Activated CD4-positive, alpha-beta T cell treated with anti-CD3 and anti-CD28 coated beads, Interleukin-2, amount 50 U/mL, for 1 hour (primary cell): ENCODE results near the gene IGF1R.

Source experiments
- DNase-seq: peaks from one replicate; pipeline ENCODE4 v3.0.0-alpha.2; 2020

The IGF1R gene

DNA sequence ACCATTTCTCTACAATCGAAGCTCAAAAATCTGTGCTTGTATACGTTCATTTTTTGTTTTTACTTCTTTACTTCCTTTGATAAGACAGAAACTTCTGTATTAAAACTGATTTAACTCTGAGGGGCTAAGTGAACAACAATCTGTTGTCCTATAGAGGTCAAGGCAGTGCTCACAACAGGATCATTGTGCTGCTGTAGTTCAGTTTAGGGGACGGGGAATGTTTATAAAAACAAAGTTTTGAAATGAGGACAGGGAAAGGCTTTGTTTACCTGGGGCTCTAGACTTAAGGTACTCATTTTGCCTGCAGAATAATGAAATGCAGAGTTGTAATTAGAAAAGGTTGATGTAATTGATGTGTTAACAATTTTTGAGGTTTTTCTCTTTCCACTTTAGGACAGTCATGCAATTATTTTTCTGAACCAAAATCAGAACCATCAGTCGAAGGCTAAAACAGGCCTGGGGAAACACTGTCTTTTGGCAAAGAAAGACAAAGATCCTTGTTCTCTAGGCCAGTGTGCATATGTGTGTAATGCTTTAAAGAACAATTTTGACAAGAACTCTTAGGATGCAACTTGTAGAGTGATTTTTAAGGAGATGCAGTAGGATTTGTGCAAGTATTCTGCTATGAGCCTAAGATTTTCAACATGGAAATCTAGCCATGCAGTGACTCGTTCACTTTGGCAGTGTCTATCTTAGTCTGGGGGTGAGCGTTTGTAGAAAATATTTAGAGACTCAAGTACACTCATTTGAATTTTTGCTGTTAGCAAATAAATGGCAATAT, 194.0 kb downstream of the IGF1R start:
- no peak for DNase-seq

- no peak for DNase-seq
Measured at GRCh38 chr15:98842973-98843285, 194.6 kb downstream of the IGF1R start.

- no peak for DNase-seq
Measured at GRCh38 chr15:98843844-98844243, 195.5 kb downstream of the IGF1R start.

GRCh38 chr15:98844261-98844660, 195.9 kb downstream of the IGF1R start:
- no peak for DNase-seq

DNA sequence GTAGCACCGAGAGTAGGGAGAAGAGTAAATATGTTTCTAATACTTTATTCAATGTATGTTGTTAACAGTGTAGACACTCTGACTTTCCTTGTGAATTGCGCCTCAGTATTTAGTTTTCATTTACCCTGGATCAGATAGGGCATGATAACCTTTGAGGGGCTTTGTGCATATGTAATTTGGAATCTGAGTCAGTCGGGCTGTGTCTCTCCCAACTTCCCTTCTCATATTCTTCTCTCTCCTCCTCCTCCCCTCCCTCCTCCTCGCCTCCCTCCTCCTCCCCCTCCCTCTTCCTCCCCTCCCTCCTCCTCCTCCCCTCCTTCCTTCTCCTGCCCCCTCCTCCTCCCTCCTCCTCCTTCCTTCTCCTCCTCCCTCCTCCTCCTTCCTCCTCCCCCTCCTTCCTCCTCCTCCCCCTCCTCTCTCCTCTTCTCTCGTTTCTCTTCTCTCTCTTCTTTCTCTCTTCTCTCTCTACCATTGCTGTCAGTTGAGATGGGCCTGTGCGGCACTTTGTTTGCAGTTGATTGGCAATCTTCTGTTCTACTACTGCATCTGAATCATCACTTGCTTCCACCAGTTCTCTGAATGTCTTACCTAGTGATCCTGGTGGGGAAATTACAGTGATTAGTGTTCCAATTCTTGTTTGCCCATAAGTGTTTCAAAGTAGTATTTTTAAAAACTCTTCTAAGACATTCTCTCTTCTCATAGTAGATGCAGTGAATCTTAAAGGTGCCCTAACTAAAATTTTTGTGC, 197.0 kb downstream of the IGF1R start:
- no peak for DNase-seq

- DNase-seq: peak; percentile 68
Measured at GRCh38 chr15:98850961-98851572, 202.7 kb downstream of the IGF1R start.

GRCh38 chr15:98853161-98853560, 204.8 kb downstream of the IGF1R start:
- DNase-seq: peak; percentile 66

DNA sequence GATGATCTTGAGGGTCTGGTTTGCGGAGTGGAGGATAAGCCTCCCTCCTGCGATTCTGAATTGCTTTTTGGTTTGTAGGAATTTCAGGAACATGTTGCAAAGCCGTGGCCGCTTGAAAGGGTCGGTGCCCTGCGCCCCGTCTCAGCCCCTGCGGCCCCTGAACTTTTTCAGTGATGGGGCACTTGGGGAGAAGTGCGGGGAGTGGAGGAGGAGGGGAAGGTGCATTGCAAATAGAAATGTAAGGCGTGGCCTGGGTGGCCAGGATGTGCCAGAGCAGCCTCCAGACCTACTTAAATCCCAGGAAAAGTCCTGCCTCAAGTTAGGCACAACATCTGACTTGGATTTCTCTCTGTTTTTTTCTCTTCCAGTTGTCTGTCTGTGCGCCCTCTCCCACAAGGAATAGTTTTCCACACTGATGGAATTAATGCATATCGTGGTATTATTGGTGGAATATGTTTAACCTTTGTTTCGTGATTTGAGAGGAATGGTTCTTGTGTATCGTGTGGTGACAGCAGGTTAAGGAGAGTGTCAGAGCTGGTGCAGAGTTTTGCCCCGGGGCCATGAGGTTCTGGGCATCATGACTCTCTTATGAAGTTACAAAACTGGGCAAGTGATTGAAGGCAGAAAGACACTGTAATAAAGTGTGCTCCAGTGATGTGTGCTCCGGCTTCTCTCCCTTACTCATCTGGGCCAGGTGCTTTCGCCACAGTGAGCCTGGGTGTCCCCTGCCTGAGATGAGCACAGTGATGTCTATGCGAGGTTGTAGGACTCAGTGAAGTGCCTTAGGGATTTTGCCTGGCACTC, 205.5 kb downstream of the IGF1R start:
- no peak for DNase-seq

DNA sequence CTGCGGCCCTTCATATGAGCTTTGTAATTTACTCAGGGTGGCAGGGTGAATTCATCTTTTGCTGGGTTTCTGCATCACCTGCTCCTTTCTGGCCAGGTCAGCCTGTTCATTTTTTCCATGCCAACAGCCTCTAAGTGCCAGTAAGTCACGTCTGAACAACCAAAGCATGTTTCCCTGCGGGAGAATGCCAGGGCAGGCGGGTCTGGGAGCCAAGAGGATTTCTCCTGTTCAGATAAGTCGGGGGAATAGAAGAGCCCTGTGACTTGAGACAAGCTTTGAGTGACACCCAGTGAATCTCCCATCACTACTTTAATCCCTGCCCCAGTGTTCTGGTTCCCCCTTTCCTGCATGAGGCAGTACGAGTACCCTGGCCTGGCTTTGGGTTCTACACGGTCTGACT, 206.2 kb downstream of the IGF1R start:
- DNase-seq: no peak

DNA sequence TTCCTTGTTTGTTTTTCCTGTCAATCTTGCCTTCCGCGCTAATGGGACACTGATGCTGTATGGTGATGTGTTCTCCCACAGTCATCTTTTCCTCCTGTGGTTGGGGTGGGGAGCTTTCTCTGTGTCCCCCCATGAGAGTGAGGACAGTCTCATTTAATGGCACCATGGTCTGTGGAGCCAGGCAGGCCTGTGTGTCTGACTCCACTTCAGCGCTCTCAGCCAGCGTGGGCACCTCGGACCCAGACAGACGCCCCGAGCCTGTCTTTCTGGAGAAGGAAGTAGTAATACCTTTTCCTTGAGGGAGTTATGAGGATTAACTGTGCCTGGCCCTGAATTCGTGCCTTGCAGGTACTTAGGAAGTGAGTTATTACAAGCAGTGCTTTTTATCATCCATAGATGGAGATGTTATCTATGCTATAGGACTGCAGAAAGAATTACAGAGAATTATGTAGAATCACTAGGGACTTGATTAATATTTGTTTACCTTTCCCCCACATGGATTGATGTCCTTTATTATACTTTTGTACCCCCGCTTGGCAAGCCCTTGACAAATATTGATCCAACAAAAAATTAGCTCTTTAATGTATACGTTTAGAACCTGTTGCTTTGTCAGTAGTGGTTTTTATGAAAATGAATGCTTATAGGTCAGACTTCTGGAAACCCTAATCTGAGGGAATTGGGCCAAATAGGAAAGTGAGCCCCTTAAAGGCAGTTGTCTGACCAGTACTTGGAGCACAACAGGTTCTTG, 206.9 kb downstream of the IGF1R start:
- DNase-seq: no peak

DNA sequence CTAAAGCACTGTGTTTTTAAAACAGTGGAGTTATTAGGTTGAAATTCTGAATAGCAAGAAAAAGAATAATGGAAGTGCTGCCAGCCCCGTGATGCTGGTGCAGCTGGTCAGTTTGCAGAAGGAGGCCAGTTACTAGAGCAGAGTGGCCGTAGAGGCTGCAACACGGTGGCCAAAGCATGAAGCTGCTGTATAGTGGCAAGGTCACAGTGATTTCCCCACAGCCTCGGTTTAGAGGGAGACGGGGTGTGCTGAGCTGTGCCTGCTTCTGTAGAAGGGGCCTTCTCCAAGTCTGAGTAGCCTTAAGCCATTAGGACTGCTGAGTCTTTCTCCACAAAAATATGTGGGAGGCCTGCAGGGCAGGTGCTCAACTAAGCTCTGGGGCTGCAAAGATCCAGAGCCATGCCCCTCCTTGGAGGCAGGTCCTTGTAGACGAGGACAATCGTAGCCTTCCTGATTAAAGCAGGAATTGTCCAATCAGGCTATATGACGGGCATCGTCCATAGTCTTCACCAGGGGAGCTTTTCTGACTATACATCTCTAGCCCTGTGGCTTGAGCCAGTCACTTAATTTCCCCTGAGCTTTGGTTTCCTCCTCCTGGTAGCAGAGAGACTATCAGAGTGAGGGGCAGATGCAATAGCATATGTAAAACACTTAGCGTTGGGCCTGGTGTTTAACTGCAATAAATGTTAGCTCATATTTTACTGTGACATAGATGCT, 207.6 kb downstream of the IGF1R start:
- DNase-seq: no peak

- no peak for DNase-seq
Measured at GRCh38 chr15:98856532-98856907, 208.2 kb downstream of the IGF1R start.

- DNase-seq: no peak
Measured at GRCh38 chr15:98858610-98859023, 210.3 kb downstream of the IGF1R start.

DNA sequence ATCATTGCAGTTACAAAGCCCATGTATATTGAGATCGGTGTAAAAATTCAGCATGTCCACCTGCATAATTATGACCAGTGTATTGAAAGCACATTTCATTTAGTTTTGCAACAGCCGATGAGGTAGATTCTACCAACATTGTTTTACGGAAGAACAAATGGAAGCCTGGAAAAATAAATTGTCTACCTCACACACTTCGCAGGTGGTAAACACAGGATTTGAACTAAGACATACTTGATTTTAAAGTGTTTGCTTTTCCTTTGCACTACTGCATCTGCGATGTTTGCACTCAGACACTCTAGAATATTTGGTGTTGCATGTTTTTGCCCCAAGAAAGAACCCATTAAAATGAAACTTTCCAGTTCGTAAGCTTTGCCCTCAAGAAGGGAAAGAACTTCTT, 210.8 kb downstream of the IGF1R start:
- DNase-seq: no peak

- no peak for DNase-seq
Measured at GRCh38 chr15:98860281-98861041, 212.1 kb downstream of the IGF1R start.

- DNase-seq: no peak
Measured at GRCh38 chr15:98861188-98861587, 212.8 kb downstream of the IGF1R start.

- DNase-seq: no peak
Measured at GRCh38 chr15:98863983-98864382, 215.6 kb downstream of the IGF1R start.

- DNase-seq: peak; percentile 62
Measured at GRCh38 chr15:98865397-98866339, 217.3 kb downstream of the IGF1R start.

DNA sequence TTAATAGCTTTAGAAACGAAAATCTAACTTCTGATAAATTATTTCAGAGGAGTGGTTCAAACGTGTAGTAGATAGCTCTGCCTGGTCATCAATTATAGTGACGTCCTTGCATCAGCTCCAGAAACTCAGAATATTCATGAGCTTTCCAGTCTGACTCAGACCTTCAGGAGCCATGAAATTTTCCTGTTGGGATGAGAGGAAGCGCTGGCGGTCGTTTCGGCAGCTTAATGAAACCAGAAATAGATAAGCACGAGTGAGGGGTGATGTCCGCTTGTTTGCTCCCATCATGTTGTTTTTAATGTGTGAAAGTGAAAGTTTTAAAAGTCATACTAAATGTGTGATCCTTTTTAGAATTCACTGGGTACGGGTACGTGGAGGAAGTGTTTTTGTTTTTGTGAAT, 218.2 kb downstream of the IGF1R start:
- no peak for DNase-seq

- DNase-seq: no peak
Measured at GRCh38 chr15:98868564-98868963, 220.2 kb downstream of the IGF1R start.
